HT1080 (cell line): Measurements from ENCODE around the gene KSR2. TPM values are rescaled to one million over a fixed set of nuclear protein-coding genes. Genes with fewer than 3 reads are reported as not detected.

ENCODE experiments used
- DNase-seq: peaks from one replicate; pipeline ENCODE4 v3.0.0-alpha.2; 2015; ENCODE audit warnings: low read depth
- total RNA-seq: library from RNA; depleted of rRNA; stranded (reverse); fragments of >200 nt; shearing (Covaris generic); gene quantifications from 2 replicates; pipeline ENCODE4 v1.2.3, GENCODE V29; 2014

KSR2 gene
- total RNA-seq, 1 experiment from 2014 or later = not detected

DNA sequence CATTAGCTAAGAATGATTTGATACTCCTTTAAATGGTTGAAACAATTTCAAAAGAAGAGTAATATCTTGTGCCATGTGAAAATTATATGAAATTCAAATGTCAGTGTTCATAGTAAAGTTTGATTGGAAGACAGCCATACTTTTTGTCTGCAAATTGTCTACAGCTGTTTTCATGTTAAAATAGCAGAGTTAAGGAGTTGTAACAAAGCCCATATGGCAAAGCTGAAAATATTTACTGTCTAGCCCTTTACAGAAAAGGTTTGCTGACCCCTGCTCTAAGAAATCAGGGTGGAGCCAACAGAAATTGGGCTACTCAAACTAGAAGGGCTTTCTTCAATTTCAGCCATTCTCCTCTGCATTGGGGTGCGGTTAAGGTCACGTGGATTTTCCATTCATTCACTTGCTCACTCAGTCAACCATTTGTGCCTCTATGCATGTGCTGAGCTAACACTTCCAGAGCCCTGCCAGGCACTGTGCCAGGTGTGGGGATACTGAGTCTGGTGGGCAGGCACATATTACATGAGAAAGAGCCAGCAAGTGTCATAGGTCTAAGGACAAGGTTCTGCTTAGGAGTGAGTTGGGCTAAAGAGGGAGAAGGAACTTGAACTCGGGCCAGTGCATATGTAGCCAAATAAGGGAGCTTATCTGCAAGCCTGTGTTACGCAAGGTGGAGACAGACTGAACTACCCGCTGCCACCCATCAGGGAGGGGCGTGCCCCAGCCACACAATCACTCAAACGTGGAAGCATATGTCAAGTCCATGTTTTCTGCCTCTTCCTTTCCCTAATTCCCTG, 467.5 kb downstream of the KSR2 start:
- no peak for DNase-seq

DNA sequence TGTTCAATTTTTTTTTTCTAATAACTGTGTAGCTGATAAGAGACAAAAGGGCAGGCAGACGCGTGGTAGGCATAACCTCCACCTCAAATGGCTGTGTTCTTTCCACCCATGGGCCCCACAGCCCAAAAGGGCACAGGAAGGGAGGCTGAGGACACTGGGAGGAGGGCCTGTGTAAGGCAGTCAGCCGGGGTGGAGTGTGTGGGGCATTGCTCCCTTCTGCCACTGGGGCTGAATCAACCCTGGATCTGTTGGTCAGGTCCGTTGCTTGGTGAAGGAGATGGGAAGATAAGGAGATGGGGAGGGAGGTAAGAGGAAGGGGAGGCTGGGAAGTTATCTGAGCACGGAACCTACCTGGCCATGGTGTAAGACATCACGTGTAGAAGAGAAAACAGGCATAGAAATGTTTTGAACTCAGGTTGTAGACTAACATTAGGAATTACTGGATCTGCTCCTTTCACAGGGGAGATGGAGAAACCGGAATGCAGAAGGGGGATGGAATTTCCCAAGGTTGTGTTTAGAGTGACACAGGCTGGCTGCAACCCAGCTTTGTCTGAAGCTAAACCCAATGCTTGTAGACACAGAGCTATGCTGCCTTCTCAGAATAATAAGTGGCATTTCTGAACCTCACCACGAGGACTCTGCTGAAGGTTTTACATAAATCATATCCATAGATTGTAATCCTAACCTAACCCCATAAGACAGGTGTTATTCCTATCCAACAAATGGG, 468.9 kb downstream of the KSR2 start:
- no peak for DNase-seq

DNA sequence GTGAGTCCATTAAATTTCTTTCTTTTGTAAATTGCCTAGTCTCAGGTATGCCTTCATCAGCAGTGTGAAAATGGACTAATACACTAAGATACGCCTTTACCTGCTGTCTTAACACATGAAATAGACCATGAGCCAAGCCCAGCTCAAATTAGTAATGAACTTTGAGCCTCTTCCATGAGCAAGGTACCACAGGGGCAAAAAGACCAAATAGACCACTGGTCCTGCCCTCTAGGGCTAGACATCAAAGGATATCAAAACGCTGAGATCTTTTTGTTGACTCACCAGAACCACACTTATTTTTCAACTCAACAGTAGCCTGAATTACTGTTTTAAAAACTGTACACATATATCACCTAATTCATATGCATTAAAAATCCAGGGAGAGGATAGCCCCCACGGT, 469.9 kb downstream of the KSR2 start:
- no peak for DNase-seq

DNA sequence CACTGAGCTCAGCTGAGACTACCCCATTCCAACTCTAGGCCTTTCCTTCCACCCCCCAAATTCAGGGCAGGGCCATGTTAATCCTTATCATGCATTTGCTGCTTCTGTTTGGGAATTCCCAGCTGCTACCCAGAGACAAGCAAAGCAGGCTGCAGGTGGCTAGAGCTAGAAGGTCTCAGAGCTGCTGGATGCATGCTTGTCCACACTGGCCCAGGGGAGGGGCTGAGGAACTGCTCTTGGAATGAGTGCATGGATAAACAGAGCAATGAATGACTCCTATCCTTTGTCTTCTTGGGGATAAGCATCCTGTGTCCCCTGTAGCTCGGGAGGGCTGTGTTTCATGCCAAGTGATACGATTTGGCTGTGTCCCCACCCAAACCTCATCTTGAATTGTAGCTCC, 470.5 kb downstream of the KSR2 start:
- DNase-seq = no peak

DNA sequence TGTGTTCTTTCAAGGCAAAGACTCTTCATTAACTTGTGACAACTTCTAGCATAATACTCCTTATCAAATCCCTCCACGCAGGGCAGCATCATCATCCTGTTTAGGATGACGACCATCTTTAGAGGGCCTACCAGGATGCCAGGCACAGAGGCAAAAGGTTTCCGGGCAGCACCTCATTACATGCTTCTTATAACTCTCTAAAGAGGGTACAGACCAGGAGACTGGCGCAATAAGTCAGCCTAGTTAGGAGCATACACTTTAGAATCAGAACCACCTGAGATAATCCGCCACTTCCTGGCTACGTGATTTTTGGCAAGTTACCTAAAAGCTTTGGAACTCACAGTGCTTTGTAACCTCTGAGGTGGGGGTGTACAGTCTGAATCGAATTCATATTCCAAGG, 471.4 kb downstream of the KSR2 start:
- no peak for DNase-seq

DNA sequence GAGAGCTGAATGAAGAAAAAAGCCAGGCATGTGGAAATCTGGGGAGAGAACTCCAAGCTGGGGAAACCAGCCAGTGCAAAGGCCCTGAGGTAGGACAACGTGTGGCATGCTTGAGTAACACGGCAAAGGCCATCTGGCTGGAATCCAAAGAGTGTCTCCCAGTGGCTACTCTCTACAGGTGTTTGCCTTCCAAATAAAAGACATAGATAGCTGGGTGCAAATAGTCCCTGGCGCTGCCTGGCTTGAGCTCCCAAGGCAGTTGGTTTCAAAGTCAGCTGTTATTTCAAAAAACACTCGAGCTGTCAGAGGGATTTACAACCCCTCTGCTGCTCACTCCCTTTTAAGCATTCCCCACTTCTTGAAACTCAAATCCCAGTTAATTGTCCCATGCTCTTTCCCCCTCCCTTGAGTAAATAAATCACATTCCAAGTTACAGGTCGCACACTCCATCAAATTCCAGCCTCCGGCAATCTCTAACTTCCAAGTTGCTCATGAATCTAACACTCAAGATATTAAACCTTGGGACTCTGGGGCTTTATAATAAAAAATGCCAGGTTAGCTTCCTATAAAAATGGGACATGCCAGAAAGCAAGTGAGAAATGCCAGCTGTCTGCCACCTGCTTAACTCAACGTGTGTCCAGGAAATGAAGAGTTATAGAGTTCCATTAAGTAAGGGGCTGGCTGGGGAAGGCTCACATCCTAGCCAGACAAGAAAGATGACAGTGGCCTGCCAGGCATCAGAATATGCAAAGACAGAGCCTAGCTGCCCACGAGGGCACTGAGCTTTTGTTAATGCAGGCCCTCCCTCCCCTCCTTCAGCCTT, 473.7 kb downstream of the KSR2 start:
- DNase-seq = no peak

DNA sequence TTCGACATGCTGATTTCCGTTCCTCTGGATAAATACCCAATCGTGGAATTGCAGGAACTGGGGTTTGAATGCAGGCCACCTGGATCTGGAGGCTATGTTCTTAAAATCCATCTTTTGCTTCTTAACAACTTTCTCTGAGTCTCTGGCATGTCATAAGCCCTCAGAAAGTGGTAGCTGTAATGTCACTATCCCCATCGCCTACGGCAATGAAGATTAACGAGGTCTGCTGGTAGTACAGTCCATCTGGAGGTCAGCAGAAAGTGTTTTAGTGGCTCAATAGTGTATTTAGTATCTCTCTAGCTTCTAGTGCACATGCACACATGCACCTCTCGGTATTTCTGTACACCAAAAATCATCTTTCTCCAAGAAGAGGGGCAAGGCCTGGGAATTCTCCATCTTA, 477.1 kb downstream of the KSR2 start:
- no peak for DNase-seq

DNA sequence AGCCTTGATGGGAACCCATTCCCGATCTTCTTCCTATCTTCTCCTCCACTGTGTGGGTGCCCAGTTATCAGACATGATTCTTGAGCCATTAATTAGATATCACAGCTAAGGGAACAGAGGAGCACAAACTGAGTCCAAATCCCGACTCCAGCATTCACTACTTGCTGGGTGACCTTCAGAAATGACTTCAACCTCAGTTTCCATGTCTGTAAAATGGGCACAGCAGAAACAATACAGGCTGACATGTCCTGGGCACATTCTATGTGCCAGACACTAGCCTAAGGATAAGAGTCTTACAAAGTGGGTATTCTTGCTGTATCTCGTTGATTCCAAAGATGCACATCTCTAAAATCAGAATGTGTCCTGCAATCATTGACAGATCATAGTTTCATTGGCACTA, 478.7 kb downstream of the KSR2 start:
- no peak for DNase-seq

DNA sequence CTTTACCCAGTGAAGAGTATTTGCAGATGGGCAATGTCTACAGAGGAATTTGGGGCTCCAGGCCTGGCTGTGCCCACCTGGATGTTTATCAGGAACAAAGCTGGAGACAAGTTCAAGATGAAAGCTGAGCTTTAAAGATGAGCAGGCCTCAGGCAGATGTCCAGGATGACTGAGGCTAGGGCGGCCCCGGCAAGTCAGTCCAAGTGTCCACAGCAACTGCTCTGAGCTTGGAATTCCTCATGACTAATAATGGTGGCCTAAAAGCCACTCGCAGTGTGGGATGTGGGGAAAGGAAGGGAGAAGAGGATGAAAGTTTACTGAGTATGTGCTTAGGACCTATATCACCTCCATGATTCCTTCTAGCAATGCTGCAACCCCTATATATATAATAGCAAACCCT, 479.1 kb downstream of the KSR2 start:
- DNase-seq = no peak

DNA sequence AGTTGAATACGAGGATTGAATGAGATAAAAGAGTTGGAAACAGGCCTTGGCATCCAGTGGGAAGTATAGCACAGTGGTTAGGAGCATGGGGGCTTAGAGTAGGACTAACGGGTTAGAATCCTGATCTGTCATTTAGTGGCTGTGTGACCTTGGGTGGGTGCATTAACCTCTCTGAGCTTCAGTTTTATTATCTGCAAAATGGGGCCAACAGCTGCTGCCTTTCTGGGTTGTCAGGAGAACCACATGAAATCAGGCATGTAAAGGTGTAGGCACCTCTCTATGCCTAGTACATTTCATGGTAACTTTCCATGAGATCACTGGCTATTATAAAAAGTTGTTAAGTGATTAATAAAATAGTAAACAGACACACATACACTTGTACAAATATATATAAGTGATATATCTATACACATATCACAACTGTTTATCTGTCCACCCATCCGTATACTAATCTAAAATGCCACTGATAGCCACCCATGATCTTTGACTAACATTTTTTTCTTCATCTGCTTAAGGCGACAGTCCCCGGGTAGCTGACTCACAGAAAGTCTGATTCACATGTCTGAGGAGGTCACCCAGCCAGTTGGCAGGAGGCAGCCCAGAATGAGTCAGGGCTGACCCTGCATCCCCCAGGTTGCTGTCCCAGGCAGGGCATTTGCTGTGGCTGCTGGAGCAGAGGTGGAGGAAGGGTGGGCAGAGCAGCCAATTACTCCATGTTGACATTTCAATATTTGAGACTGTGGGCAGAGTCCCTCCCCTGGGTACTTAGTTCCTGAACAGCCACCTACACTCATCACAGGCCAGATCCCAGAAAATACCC, 481.7 kb downstream of the KSR2 start:
- peak; percentile 57 for DNase-seq

DNA sequence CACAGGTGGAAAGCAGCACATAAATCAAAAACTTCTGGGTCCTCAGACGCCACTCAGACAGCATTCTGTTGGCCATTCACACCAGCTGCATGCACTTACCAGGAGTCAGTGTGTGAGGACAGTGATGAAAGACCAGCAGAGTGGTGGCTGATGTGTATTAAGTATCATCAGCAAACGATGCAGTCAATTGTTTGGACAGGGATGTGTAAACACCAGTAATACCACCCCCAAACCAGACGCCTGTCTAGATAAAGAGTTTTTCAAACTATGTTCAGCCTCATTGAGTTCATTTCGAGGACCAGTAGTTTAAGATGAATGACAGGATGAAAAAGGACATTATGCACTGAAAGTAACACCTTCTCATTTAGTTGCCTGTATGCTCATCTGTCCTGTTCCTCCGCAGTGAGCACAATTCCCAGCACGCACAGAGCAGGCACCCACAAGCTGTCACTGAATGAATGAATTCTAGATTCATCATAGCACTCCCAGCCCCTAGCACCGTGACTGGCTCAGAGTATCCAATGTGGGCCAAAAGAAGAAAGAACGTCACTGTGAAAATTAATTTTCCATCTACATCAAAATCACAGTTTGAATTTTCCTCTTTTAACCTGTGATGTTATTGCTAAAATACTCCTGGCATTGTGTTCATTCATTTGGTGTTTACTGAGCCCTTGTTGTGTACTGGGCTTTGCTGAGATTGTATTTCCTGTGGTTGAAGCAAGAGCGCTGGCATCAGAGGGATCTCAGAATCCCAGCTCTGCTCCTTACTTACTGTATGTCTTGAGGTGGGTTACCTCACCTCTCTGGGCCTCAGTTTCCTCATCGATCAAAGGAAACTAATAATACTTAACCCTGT, 482.6 kb downstream of the KSR2 start:
- DNase-seq = no peak

DNA sequence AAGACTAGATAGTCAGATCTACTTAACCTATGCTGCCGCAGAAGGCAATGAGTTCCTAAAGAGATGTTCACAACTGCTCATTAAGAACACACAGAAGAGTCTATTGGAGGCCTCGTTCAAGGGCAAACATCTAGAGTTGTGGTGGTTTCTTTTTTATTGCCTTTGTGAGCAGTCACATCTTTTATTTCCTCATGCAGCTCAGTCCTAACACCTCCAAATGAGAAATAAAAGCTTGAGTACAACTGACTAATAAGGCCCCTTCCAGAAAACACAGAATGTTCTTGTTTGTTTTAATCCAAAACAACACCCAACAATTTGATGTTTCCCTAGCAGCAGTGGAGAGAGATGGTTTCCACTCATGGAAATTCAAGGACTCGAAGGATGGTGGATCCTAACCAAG, 483.9 kb downstream of the KSR2 start:
- DNase-seq = no peak

DNA sequence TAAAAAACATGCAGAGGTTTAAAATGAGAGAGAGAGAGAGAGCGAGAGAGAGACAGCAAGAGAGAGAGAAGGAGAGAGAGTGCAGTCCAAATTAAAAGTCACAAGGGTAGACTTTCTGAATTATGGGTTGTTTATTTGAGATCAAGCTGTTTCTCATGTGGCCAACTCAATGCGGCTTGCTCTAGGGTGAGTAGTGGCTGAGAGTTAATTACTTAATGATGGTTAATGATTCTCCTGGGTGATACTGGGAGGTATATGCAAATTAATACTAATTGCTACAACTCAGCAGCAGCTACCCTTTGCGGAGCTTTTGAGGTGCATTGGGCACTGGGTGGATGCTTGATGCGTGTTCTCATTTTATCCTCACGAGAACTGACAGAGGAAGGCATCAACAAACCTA, 485.3 kb downstream of the KSR2 start:
- DNase-seq = no peak

DNA sequence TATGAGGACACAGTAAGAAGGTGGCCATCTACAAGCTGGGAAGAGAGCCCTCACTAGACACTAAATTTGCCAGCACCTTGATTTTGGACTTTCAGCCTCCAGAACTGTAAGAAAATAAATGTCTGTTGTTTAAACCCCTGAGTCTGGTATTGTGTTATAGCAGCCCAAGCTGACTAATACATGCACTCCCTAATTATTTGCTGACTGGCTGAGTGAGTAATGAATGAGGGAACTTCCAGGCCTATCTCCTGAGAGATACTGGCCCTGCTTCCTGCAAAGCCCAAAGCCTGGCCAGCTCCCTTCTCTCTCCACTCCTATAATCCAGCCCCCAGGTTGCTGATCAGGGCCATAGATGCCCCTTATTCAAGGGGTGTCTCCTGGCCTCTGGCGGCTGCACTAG, 487.3 kb downstream of the KSR2 start:
- no peak for DNase-seq

DNA sequence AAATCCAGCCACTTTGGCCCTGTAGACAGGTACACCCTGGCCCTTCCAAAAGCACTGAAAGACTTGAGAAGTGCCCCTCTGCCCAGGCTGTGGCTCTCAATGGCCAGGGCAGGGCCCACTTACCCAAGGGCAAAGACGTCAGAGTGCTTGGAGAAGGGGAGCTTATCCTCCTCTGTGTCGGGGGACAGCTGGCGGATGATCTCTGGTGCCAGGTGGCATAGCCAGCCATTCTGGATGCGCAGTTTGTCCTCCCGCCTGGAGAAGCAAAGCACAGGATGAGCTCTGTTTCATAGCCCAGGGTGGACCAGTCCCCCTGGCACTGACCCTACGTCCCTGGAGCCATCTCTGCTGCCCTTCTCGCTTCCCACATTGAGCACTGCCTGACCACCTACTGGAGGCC, 492.4 kb downstream of the KSR2 start:
- DNase-seq = no peak

DNA sequence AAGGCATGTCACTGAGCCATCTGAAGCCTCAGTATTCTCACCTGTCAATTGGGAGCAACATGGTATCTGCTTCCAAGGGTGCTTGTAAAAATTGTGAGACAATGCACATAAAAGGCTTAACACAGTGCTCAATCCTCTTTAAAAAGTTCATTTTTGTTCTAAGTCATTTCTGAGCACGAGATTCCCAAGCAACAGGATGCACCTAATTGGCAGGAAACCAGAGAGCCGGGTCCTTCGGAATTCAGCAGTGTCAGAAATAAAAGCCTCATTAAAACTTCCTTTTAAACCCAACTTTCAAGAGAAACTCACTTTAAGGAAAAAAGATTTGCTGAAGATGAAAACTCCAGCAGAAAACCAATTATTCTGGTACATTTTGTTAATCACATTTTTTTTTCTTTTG, 494.9 kb downstream of the KSR2 start:
- no peak for DNase-seq

DNA sequence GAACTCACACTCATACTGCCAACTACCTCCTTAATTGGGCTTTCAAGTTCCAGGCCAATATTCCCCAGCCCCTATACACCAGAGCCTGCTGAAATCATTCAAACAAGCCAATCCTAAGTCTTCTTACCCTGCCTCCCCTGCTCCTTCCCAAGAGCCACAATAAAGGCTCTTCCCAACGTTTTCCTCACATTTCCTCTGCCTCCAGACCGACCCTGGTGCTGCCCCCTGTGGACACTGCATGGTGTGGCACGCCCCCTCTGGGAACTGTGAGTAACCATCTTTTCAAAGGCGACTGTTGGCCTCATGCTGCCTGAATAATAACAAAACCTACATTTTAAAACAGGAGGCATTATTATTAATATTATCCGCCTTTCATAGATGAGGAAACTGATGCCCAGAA, 495.8 kb downstream of the KSR2 start:
- DNase-seq = no peak

DNA sequence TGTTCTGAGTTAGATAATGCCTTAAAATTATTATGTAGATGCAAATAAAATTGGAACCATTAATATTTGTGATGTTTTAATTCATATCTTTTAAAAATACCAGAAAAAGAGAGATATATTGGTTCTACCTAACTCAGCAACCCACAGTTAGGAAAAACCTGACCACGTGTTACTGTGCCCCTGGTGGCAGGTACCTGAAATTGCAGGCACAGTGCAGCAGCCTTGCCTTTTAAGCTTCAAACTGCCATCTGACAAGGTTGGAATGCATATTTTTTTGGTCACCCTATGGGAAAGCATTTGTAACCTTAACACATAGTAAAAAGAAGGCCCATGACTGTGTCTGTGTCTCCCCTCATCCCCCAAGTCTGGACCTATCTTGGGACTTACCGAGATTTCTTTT, 498.0 kb downstream of the KSR2 start:
- no peak for DNase-seq

DNA sequence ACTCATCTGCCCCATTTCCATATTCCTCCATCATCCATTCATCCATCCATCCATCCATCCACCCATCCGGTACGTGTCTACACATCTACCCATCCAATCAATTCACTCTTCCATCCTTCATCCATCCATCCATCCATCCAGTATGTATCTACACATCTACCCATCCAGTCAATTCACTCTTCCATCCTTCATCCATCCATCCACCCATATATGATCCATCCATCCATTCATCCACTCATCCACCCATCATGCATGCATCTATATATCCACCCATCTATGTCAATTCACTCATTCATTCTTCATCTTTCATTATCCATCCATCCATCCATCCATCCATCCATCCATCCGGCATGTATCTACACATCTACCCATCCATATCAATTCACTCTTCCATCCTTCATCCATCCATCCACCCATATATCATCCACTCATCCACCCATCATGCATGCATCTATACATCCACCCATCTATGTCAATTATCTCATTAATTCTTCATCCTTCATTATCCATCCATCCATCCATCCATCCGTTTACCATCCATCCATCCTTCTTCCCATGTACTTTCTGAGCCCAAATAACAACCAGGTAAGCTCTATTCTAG, 498.8 kb downstream of the KSR2 start:
- no peak for DNase-seq

DNA sequence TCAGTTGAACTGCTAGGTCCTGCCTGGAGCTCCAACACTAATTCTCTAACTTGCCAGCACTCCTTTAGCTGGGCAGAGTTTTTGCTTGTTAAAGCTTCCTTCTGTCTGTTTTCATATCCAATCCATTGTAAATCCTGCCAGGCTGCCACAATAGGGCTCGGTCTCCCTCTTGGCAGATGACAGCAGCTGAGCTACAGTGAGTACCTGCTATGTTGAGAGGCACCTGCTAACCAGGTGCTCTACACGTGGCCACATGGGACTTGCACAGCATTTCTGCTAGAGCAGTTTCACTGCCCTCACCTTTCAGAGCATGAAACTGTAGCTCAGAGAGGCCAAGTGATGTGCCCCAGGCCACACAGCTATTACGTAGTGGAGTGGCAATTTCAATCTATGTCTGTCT, 500.8 kb downstream of the KSR2 start:
- no peak for DNase-seq
